ENCODE data around the gene PRG2. TPM values are rescaled to one million over a fixed set of nuclear protein-coding genes. Genes with fewer than 3 reads are reported as not detected.

Gene PRG2
- total and polyA plus RNA-seq, 2 of the 13 experiments (the other 11 are each of a cell fraction or from before 2014, with no cell fraction given), result not detected

DNA sequence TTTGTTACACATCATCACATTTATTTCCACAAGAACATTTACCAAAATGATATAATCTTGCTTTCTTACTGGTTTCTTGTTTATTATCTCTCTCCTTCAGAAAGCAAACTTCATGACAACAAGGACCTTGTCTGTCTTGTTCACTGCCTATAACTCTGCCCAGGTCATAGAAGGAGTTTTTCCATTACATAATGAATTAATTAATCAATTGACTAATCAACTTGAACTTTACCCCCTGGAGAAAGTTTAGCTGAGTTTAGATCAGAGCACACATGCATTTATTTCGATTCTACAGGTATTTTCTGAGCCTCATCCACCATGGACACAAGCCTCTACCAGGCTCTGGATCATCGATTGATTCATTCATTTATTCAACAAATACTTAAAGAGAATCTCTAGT lies 6.3 kb upstream of the PRG2 start:
- ATAC-seq, result no peak
- no peaks in the 10 kb centered on the region for H3K79me2 ChIP-seq (ENCODE audit: insufficient read depth, low read length)
- POLR2A ChIA-PET, result no interaction called here
- WGBS (ENCODE audit: low lambda C conversion rate), result 42% methylated on average over 2 of the region's 2 CpGs
- no peak overlapping the region for H3K4me2 ChIP-seq (ENCODE audit: low read depth, low read length)
- no peak overlapping the region for H3K4me3 ChIP-seq (replicated peaks in 1 of 3; ENCODE audit: insufficient read depth in 1 of 3, low read depth in 2 of 3, low read length in 3 of 3)
- no peak for FAIRE-seq
- H3K27ac ChIP-seq (ENCODE audit: extremely low read length, insufficient read depth, low read length), result no peak overlapping the region
- no TSS peak for BruUV-seq (replicated peaks)
- H3K27me3 ChIP-seq (ENCODE audit: control insufficient read depth in 1 of 2, insufficient read depth in 2 of 2, low read length in 2 of 2), result peaks cover 0 to 4% of the 10 kb centered on the region in 2 experiments; a peak in 3 of 5 replicates
- H3K36me3 ChIP-seq (replicated peaks in 1 of 2; ENCODE audit: control insufficient read depth in 1 of 2, insufficient read depth in 2 of 2, low read length in 2 of 2), result no peaks in the 10 kb centered on the region
- H3K9me3 ChIP-seq (ENCODE audit: low read length), result no peaks in the 10 kb centered on the region
- in situ Hi-C loops (cut with HindIII; ENCODE audit: extremely low pct_ligation_motif_present, low pct_unique_long_range_greater_than_20kb) (no loop called here), intact Hi-C loops (cut with micrococcal nuclease; ENCODE audit: unreplicated experiment) (no loop called here)
- H4K20me1 ChIP-seq (ENCODE audit: insufficient read depth, low read length), result no peaks in the 10 kb centered on the region
- no peak for DNase-seq (ENCODE audit: low spot score)
- no peak overlapping the region for H2AFZ ChIP-seq (ENCODE audit: low read length)
- peaks cover 24% of the 10 kb centered on the region for H3K4me1 ChIP-seq (ENCODE audit: insufficient read depth, low read length)
- H3K9ac ChIP-seq (ENCODE audit: insufficient read depth, low read depth, low read length), result no peak overlapping the region
- CTCF ChIA-PET (ENCODE audit: low intra/inter-chr PET ratio, low total read pairs), result no interaction called here
- TF ChIP-seq KDM6A (CRISPR knock-in tag; IDR thresholded peaks at IDR 0.05; ENCODE audit: low read depth), result no peak
- TF ChIP-seq, protein P1, sequence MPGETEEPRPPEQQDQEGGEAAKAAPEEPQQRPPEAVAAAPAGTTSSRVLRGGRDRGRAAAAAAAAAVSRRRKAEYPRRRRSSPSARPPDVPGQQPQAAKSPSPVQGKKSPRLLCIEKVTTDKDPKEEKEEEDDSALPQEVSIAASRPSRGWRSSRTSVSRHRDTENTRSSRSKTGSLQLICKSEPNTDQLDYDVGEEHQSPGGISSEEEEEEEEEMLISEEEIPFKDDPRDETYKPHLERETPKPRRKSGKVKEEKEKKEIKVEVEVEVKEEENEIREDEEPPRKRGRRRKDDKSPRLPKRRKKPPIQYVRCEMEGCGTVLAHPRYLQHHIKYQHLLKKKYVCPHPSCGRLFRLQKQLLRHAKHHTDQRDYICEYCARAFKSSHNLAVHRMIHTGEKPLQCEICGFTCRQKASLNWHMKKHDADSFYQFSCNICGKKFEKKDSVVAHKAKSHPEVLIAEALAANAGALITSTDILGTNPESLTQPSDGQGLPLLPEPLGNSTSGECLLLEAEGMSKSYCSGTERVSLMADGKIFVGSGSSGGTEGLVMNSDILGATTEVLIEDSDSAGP (CRISPR knock-in tag; IDR thresholded peaks at IDR 0.05; ENCODE audit: borderline replicate concordance), result no peak
- TF ChIP-seq, protein P2, sequence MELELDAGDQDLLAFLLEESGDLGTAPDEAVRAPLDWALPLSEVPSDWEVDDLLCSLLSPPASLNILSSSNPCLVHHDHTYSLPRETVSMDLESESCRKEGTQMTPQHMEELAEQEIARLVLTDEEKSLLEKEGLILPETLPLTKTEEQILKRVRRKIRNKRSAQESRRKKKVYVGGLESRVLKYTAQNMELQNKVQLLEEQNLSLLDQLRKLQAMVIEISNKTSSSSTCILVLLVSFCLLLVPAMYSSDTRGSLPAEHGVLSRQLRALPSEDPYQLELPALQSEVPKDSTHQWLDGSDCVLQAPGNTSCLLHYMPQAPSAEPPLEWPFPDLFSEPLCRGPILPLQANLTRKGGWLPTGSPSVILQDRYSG (CRISPR knock-in tag; IDR thresholded peaks at IDR 0.05), result no peak
- TF ChIP-seq ZNF224 (CRISPR knock-in tag; IDR thresholded peaks at IDR 0.05), result no peak
- TF ChIP-seq, protein P3, sequence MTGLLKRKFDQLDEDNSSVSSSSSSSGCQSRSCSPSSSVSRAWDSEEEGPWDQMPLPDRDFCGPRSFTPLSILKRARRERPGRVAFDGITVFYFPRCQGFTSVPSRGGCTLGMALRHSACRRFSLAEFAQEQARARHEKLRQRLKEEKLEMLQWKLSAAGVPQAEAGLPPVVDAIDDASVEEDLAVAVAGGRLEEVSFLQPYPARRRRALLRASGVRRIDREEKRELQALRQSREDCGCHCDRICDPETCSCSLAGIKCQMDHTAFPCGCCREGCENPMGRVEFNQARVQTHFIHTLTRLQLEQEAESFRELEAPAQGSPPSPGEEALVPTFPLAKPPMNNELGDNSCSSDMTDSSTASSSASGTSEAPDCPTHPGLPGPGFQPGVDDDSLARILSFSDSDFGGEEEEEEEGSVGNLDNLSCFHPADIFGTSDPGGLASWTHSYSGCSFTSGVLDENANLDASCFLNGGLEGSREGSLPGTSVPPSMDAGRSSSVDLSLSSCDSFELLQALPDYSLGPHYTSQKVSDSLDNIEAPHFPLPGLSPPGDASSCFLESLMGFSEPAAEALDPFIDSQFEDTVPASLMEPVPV (CRISPR knock-in tag; IDR thresholded peaks at IDR 0.05), result no peak
- TF ChIP-seq, protein P4, sequence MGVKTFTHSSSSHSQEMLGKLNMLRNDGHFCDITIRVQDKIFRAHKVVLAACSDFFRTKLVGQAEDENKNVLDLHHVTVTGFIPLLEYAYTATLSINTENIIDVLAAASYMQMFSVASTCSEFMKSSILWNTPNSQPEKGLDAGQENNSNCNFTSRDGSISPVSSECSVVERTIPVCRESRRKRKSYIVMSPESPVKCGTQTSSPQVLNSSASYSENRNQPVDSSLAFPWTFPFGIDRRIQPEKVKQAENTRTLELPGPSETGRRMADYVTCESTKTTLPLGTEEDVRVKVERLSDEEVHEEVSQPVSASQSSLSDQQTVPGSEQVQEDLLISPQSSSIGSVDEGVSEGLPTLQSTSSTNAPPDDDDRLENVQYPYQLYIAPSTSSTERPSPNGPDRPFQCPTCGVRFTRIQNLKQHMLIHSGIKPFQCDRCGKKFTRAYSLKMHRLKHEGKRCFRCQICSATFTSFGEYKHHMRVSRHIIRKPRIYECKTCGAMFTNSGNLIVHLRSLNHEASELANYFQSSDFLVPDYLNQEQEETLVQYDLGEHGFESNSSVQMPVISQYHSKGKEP (CRISPR knock-in tag; IDR thresholded peaks at IDR 0.05), result no peak
- no peak for TF ChIP-seq TBL1XR1 (IDR thresholded peaks at IDR 0.05; ENCODE audit: borderline replicate concordance, low read length, partially characterized antibody)
- no peak for TF ChIP-seq MYNN (CRISPR knock-in tag; IDR thresholded peaks at IDR 0.05; ENCODE audit: low read depth)
- TF ChIP-seq REXO4 (CRISPR knock-in tag; IDR thresholded peaks at IDR 0.05; ENCODE audit: borderline replicate concordance), result no peak
- no peak for TF ChIP-seq NFRKB (IDR thresholded peaks at IDR 0.05)
- TF ChIP-seq, protein P5, sequence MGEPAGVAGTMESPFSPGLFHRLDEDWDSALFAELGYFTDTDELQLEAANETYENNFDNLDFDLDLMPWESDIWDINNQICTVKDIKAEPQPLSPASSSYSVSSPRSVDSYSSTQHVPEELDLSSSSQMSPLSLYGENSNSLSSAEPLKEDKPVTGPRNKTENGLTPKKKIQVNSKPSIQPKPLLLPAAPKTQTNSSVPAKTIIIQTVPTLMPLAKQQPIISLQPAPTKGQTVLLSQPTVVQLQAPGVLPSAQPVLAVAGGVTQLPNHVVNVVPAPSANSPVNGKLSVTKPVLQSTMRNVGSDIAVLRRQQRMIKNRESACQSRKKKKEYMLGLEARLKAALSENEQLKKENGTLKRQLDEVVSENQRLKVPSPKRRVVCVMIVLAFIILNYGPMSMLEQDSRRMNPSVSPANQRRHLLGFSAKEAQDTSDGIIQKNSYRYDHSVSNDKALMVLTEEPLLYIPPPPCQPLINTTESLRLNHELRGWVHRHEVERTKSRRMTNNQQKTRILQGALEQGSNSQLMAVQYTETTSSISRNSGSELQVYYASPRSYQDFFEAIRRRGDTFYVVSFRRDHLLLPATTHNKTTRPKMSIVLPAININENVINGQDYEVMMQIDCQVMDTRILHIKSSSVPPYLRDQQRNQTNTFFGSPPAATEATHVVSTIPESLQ (CRISPR knock-in tag; conservative IDR thresholded peaks at IDR 0.05), result no peak
- TF ChIP-seq NKX3-1 (CRISPR knock-in tag; IDR thresholded peaks at IDR 0.05), result no peak
- TF ChIP-seq, protein P6, sequence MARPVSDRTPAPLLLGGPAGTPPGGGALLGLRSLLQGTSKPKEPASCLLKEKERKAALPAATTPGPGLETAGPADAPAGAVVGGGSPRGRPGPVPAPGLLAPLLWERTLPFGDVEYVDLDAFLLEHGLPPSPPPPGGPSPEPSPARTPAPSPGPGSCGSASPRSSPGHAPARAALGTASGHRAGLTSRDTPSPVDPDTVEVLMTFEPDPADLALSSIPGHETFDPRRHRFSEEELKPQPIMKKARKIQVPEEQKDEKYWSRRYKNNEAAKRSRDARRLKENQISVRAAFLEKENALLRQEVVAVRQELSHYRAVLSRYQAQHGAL (CRISPR knock-in tag; IDR thresholded peaks at IDR 0.05; ENCODE audit: not compliant biosample characterization), result no peak
- TF ChIP-seq, protein P7, sequence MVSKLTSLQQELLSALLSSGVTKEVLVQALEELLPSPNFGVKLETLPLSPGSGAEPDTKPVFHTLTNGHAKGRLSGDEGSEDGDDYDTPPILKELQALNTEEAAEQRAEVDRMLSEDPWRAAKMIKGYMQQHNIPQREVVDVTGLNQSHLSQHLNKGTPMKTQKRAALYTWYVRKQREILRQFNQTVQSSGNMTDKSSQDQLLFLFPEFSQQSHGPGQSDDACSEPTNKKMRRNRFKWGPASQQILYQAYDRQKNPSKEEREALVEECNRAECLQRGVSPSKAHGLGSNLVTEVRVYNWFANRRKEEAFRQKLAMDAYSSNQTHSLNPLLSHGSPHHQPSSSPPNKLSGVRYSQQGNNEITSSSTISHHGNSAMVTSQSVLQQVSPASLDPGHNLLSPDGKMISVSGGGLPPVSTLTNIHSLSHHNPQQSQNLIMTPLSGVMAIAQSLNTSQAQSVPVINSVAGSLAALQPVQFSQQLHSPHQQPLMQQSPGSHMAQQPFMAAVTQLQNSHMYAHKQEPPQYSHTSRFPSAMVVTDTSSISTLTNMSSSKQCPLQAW (CRISPR knock-in tag; IDR thresholded peaks at IDR 0.05), result no peak
